HepG2 (cell line): ENCODE data around the gene PRKN. TPM values are rescaled to one million over a fixed set of nuclear protein-coding genes. Genes with fewer than 3 reads are reported as not detected.

Experiments
- ATAC-seq: fragments of 200-7000 bp; cut with Tn5 transposase; 3 replicates; pipeline ENCODE4 v1.9.1; 2020; ENCODE audit warnings: mild to moderate bottlenecking, moderate library complexity
- BruUV-seq: library from RNA; stranded (reverse); fragments of 400-500 nt; replicated peaks from 2 replicates; lab custom pipeline; 2021; lab: Mats Ljungman, UMichigan
- CTCF ChIA-PET: fragments of 300-600 bp; formaldehyde crosslinking; extraction: SDS; loops from one replicate; lab custom pipeline; 2021; ENCODE audit warnings: low total read pairs, inconsistent platforms, low intra/inter-chr PET ratio; lab: Yijun Ruan, JAX
- POLR2A ChIA-PET: fragments of 350-600 bp; sonication (Branson Sonifier 250); formaldehyde crosslinking; loops from one replicate; lab custom pipeline; 2020; ENCODE audit warnings: antibody characterized with exemption, inconsistent platforms; lab: Yijun Ruan, JAX
- DNase-seq: peaks from one replicate; pipeline ENCODE4 v3.0.0-alpha.2; 2015; ENCODE audit warnings: low spot score
- FAIRE-seq: peaks from 3 replicates; lab custom pipeline; 2011; peaks lifted over from hg19 to GRCh38; lab: Jason Lieb, UNC
- H2AFZ ChIP-seq: one replicate; pipeline ENCODE4 v1.6.1; 2011; ENCODE audit warnings: low read length, inconsistent platforms
- H3K27ac ChIP-seq: fragments of 300-600 bp; 3 replicates; pipeline ENCODE4 v1.8.0; 2011; ENCODE audit warnings: mixed run types, mild to moderate bottlenecking, mixed read lengths, low read length, inconsistent platforms; ENCODE audit not compliant: insufficient read depth; ENCODE audit errors: extremely low read length
- H3K27me3 ChIP-seq, 2 experiments: fragments of 200-600 bp in 1 of 2; 2 replicates in 1 of 2; 3 replicates in 1 of 2; pipeline versions ENCODE4 v1.6.0 to v1.8.0; 2011; ENCODE audit warnings: low read length in 2 of 2, mild to moderate bottlenecking in 2 of 2, moderate library complexity in 2 of 2, inconsistent platforms in 1 of 2; ENCODE audit not compliant: insufficient read depth in 2 of 2, control insufficient read depth in 1 of 2
- H3K36me3 ChIP-seq, 2 experiments: fragments of 200-600 bp in 1 of 2; replicated peaks in 1 of 2; 2 replicates in 1 of 2; 3 replicates in 1 of 2; pipeline versions ENCODE4 v1.5.1 to v1.8.0; 2011; ENCODE audit warnings: low read length in 2 of 2, inconsistent platforms in 1 of 2; ENCODE audit not compliant: insufficient read depth in 2 of 2, control insufficient read depth in 1 of 2
- H3K4me1 ChIP-seq: 2 replicates; pipeline ENCODE4 v1.5.1; 2012; ENCODE audit warnings: low read length, inconsistent platforms; ENCODE audit not compliant: insufficient read depth
- H3K4me2 ChIP-seq: 2 replicates; pipeline ENCODE4 v1.6.0; 2011; ENCODE audit warnings: low read depth, low read length, inconsistent platforms
- H3K4me3 ChIP-seq, 3 experiments: fragments of 200-600 bp in 1 of 3; sonication (generic), shearing (Covaris generic) in 1 of 3; replicated peaks in 1 of 3; 2 replicates each; pipeline ENCODE4 v1.5.1; 2011 to 2016; ENCODE audit warnings: low read length in 3 of 3, inconsistent platforms in 2 of 3, low read depth in 2 of 3, mild to moderate bottlenecking in 2 of 3, control low read depth in 1 of 3, mixed read lengths in 1 of 3; ENCODE audit not compliant: insufficient read depth in 1 of 3
- H3K79me2 ChIP-seq: one replicate; pipeline ENCODE4 v1.6.1; 2011; ENCODE audit warnings: low read length, inconsistent platforms; ENCODE audit not compliant: insufficient read depth
- H3K9ac ChIP-seq: 2 replicates; pipeline ENCODE4 v1.6.0; 2011; ENCODE audit warnings: mild to moderate bottlenecking, low read depth, low read length, inconsistent platforms; ENCODE audit not compliant: insufficient read depth
- H3K9me3 ChIP-seq: 2 replicates; pipeline ENCODE4 v1.5.1; 2012; ENCODE audit warnings: mild to moderate bottlenecking, low read length
- H4K20me1 ChIP-seq: 2 replicates; pipeline ENCODE4 v1.6.0; 2011; ENCODE audit warnings: inconsistent platforms, mild to moderate bottlenecking, low read length, moderate library complexity; ENCODE audit not compliant: insufficient read depth
- GLI4 ChIP-seq: sonication (generic); formaldehyde crosslinking; IDR thresholded peaks from 2 replicates; pipeline ENCODE4 v1.5.1; 2020; ENCODE audit warnings: missing genetic modification reagents, mild to moderate bottlenecking, moderate library complexity, borderline replicate concordance
- HOMEZ ChIP-seq: IDR thresholded peaks from 2 replicates; pipeline ENCODE4 v1.6.1; 2016; ENCODE audit warnings: low read depth
- KAT7 ChIP-seq: IDR thresholded peaks from 2 replicates; pipeline ENCODE4 v1.6.1; 2018; ENCODE audit warnings: borderline replicate concordance, missing compliant biosample characterization
- POLR2AphosphoS2 ChIP-seq: IDR thresholded peaks from 2 replicates; pipeline ENCODE4 v1.6.1; 2011; ENCODE audit warnings: low read depth, low read length, improper control_type of control experiment
- SMYD3 ChIP-seq: sonication (generic); formaldehyde crosslinking; IDR thresholded peaks from 2 replicates; pipeline ENCODE4 v1.8.1; 2023; ENCODE audit warnings: mild to moderate bottlenecking, missing genetic modification reagents
- USF2 ChIP-seq, 2 experiments: sonication (generic) in 1 of 2; formaldehyde crosslinking in 1 of 2; IDR thresholded peaks; 2 replicates each; pipeline versions ENCODE4 v1.5.1 to v1.6.1; 2011 to 2020; ENCODE audit warnings: borderline replicate concordance in 1 of 2, low read depth in 1 of 2, low read length in 1 of 2, mild to moderate bottlenecking in 1 of 2, missing genetic modification reagents in 1 of 2, moderate library complexity in 1 of 2
- ZKSCAN8 ChIP-seq: IDR thresholded peaks from 2 replicates; pipeline ENCODE4 v1.6.1; 2016; ENCODE audit warnings: borderline replicate concordance, missing genetic modification reagents, missing compliant biosample characterization
- ZSCAN22 ChIP-seq: sonication (generic); formaldehyde crosslinking; IDR thresholded peaks from 2 replicates; pipeline ENCODE4 v1.4.0; 2020; ENCODE audit warnings: mild to moderate bottlenecking, missing genetic modification reagents
- WGBS: methylation state at CpG from one replicate; pipeline ENCODE4 v1.1.6; 2017; ENCODE audit warnings: low lambda C conversion rate; 5-methylcytosine and 5-hydroxymethylcytosine counted together
- in situ Hi-C: cut with HindIII; loops from 2 replicates; pipeline ENCODE4 v1.10.0; 2017; ENCODE audit warnings: low pct_unique_long_range_greater_than_20kb; ENCODE audit not compliant: extremely low pct_ligation_motif_present
- intact Hi-C: fragments of 100-400 bp; cut with micrococcal nuclease; formaldehyde crosslinking; loops from one replicate; pipeline ENCODE4 v1.10.0; 2022; ENCODE audit not compliant: unreplicated experiment
- polyA plus RNA-seq, 8 experiments: library from polyadenylated mRNA; depleted of rRNA in 3 of 8; stranded (reverse) in 7 of 8; unstranded in 1 of 8; fragments of >200 nt; fragmentation: Illumina TruSeq in 4 of 8; extraction: Trizol in 4 of 8; gene quantifications; 2 replicates each; pipeline versions ENCODE4 v1.2.1 to v1.2.3, GENCODE V29; 2011 to 2016; ENCODE audit warnings: low read depth in 4 of 8, missing spikeins in 1 of 8, mixed read lengths in 1 of 8; ENCODE audit not compliant: insufficient read depth in 1 of 8
- total RNA-seq, 5 experiments: library from RNA; depleted of rRNA; stranded (reverse); fragments of >200 nt; fragmentation: Illumina TruSeq; extraction: Trizol; gene quantifications; 2 replicates each; pipeline ENCODE4 v1.2.3, GENCODE V29; 2016; ENCODE audit warnings: low read depth in 1 of 5

Gene PRKN
- total and polyA plus RNA-seq, 2 of the 13 experiments (the other 11 are each of a cell fraction or from before 2014, with no cell fraction given) = 0.31 to 0.44 TPM

- POLR2A ChIA-PET = no interaction called here
- no peak overlapping the region for H2AFZ ChIP-seq
- no peak overlapping the region for H3K4me2 ChIP-seq
- H3K9me3 ChIP-seq = no peaks in the 10 kb centered on the region
- H3K9ac ChIP-seq = no peak overlapping the region
- H4K20me1 ChIP-seq = no peaks in the 10 kb centered on the region
- H3K36me3 ChIP-seq = no peaks in the 10 kb centered on the region
- peaks cover 23% of the 10 kb centered on the region for H3K4me1 ChIP-seq
- H3K27me3 ChIP-seq = peaks cover 0 to 11% of the 10 kb centered on the region in 2 experiments; a peak in 4 of 5 replicates
- H3K4me3 ChIP-seq = no peak overlapping the region
- ATAC-seq (no peak), DNase-seq (peak; percentile 13)
- no TSS peak for BruUV-seq
- no peak for TF ChIP-seq ZKSCAN8 (CRISPR knock-in tag)
- no peak for TF ChIP-seq GLI4
- no peak for TF ChIP-seq KAT7 (CRISPR knock-in tag)
- TF ChIP-seq ZSCAN22 = no peak
- TF ChIP-seq USF2 (IDR thresholded peaks at IDR 0.05; ENCODE audit: low read depth, low read length) = no peak
- no peak for TF ChIP-seq USF2 (CRISPR knock-in tag; IDR thresholded peaks at IDR 0.05; ENCODE audit: borderline replicate concordance)
- TF ChIP-seq SMYD3 = no peak
- no peak for TF ChIP-seq HOMEZ (CRISPR knock-in tag)
- no peak for TF ChIP-seq POLR2AphosphoS2
- TF ChIP-seq, all 625 proteins: peak for 0
- in situ Hi-C loops (loop anchor here (25.0 kb wide), 1 partner anchor 902 kb away; the partner anchor contains the start of genes PACRG and PRKN), intact Hi-C loops (no loop called here)
- CTCF ChIA-PET = no interaction called here
- Histone ChIP-seq H3K79me2 (no peaks in the 10 kb centered on the region), H3K27ac (no peak overlapping the region)
- FAIRE-seq = no peak
- 51% methylated on average over 16 of the region's 19 CpGs for WGBS
These were observed 891.9 kb downstream of the PRKN start for GRCh38 chr6:161835500-161836215.
